Measurements from ENCODE around the gene OCA2.

DNA sequence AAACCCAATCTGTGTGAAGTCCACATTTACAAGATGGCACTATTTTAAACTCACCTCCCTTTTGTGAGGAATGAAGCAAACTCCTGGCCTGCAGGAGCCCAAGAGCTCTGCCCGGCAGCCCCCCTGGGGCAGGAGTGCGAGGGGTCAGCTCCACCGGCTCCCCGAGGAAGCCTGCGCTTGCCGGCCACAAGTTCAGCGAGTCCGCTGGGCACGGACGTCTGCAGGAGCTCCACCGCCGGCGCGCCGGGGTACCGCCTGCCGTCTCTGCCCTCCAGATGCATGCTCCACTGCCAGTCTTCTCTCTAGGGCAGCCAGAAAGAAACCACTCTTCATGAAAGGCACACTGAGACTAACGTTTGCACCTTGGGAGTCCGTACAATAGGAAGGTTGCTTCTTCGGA lies 17.5 kb downstream of the OCA2 start:
- no peak for TF ChIP-seq POLR2A (IDR thresholded peaks at IDR 0.05)
- TF ChIP-seq, protein P1, sequence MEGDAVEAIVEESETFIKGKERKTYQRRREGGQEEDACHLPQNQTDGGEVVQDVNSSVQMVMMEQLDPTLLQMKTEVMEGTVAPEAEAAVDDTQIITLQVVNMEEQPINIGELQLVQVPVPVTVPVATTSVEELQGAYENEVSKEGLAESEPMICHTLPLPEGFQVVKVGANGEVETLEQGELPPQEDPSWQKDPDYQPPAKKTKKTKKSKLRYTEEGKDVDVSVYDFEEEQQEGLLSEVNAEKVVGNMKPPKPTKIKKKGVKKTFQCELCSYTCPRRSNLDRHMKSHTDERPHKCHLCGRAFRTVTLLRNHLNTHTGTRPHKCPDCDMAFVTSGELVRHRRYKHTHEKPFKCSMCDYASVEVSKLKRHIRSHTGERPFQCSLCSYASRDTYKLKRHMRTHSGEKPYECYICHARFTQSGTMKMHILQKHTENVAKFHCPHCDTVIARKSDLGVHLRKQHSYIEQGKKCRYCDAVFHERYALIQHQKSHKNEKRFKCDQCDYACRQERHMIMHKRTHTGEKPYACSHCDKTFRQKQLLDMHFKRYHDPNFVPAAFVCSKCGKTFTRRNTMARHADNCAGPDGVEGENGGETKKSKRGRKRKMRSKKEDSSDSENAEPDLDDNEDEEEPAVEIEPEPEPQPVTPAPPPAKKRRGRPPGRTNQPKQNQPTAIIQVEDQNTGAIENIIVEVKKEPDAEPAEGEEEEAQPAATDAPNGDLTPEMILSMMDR (IDR thresholded peaks at IDR 0.05): no peak

Data from prostate gland (tissue), 2 donors.